GM12864 (cell line): ENCODE data around the gene ZBTB4.

Source experiments
- DNase-seq: peaks from one replicate; pipeline ENCODE4 v3.0.0-alpha.2; 2011; ENCODE audit warnings: low read depth
- H3K4me3 ChIP-seq: 2 replicates; pipeline ENCODE4 v1.5.1; 2011; ENCODE audit warnings: mild to moderate bottlenecking, low read depth, low read length, control low read depth
- CTCF ChIP-seq: IDR thresholded peaks from 2 replicates; pipeline ENCODE4 v1.5.1; 2011; ENCODE audit warnings: low read depth, mild to moderate bottlenecking, moderate library complexity, low read length, control low read depth, inconsistent platforms; ENCODE audit errors: missing control alignments

ZBTB4 gene

GRCh38 chr17:7411427-7411750 lies 68.0 kb downstream of the ZBTB4 start:
- H3K4me3 ChIP-seq, result no peak overlapping the region
- no peak for TF ChIP-seq CTCF
- no peak for DNase-seq

- TF ChIP-seq CTCF, result no peak
- no peak overlapping the region for H3K4me3 ChIP-seq
These were observed 68.6 kb downstream of the ZBTB4 start for GRCh38 chr17:7410634-7411426.

DNA sequence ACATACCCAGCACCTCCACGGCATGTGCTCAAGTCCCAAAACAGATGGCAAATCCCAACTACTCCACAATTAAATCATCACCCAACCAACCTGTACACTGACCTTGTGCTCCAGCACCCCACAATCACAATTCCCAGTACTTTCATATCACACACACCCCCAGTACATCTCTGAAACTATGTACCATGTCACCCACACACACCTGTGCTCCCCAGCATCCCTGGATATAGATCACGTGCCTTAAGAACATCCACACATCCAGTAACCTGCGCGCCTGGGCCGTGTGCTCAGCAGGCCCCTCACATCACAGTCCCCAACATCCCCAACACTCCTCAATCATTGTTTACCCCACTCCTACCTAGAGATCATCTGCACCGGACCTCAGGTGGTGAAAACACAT lies 69.7 kb downstream of the ZBTB4 start:
- no peak overlapping the region for H3K4me3 ChIP-seq
- no peak for TF ChIP-seq CTCF
- no peak for DNase-seq

More at GRCh38 chr17:7410634-7411426, 68.6 kb downstream of the ZBTB4 start:
- no peak for DNase-seq
